Measurements from ENCODE around the gene FAF1.

Gene FAF1

DNA sequence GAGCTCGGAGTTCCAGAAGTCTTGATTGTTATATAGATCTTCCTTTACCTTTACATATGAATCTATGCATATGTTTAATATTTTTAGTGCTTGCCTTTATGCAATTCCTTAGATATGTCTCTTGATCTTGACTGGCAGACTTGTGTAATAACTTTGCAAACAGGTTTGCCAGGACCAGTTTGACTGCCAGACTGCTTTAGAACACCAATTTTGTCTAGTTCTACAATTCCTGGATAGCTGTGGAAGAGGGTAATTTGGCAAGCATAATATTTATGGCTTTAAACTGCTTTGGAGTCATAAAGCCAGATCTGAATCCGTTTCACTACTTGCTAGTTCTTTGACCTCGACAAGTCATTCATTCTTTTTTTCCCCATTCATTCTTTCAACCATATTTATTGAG is 250.0 kb downstream of the FAF1 start:
- no peak overlapping the region for H3K27ac ChIP-seq (ENCODE audit: low read length)
- no peaks in the 10 kb centered on the region for H3K9me3 ChIP-seq (ENCODE audit: control insufficient read depth in 1 of 2, low read length in 2 of 2)
- H3K36me3 ChIP-seq (ENCODE audit: control insufficient read depth in 1 of 2, insufficient read depth in 2 of 2, low read length in 2 of 2): no peaks in the 10 kb centered on the region
- no peaks in the 10 kb centered on the region for H3K4me1 ChIP-seq (ENCODE audit: control insufficient read depth in 1 of 2, insufficient read depth in 2 of 2, low read length in 2 of 2)
- H3K4me3 ChIP-seq (ENCODE audit: low read depth in 1 of 2, low read length in 2 of 2): no peak overlapping the region
- H3K27me3 ChIP-seq (ENCODE audit: low read depth, low read length): no peaks in the 10 kb centered on the region

DNA sequence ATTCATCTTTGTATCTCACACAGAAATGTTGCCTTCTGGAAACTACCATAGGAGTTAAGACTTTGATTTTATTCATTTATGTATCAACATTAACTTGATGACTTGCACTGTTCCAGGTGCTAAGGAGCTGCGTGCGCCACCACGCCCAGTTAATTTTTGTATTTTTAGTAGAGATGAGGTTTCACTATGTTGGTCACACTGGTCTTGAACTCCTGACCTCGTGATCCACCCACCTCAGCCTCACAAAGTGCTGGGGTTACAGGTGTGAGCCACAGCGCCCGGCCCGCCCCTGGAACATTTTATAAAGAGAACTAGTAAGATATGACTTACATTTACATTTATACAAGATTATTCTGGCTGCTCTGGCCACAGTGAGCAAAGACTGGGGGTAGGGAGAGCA is 252.2 kb downstream of the FAF1 start:
- H3K4me3 ChIP-seq (ENCODE audit: low read depth in 1 of 2, low read length in 2 of 2): no peak overlapping the region
- no peaks in the 10 kb centered on the region for H3K36me3 ChIP-seq (ENCODE audit: control insufficient read depth in 1 of 2, insufficient read depth in 2 of 2, low read length in 2 of 2)
- H3K27me3 ChIP-seq (ENCODE audit: low read depth, low read length): no peaks in the 10 kb centered on the region
- no peaks in the 10 kb centered on the region for H3K9me3 ChIP-seq (ENCODE audit: control insufficient read depth in 1 of 2, low read length in 2 of 2)
- no peaks in the 10 kb centered on the region for H3K4me1 ChIP-seq (ENCODE audit: control insufficient read depth in 1 of 2, insufficient read depth in 2 of 2, low read length in 2 of 2)
- no peak overlapping the region for H3K27ac ChIP-seq (ENCODE audit: low read length)

GRCh38 chr1:50705699-50706098 is 254.4 kb downstream of the FAF1 start:
- H3K27ac ChIP-seq (ENCODE audit: low read length): no peak overlapping the region
- no peak overlapping the region for H3K4me3 ChIP-seq (ENCODE audit: low read depth in 1 of 2, low read length in 2 of 2)
- H3K4me1 ChIP-seq (ENCODE audit: control insufficient read depth in 1 of 2, insufficient read depth in 2 of 2, low read length in 2 of 2): no peaks in the 10 kb centered on the region
- H3K9me3 ChIP-seq (ENCODE audit: control insufficient read depth in 1 of 2, low read length in 2 of 2): no peaks in the 10 kb centered on the region
- H3K36me3 ChIP-seq (ENCODE audit: control insufficient read depth in 1 of 2, insufficient read depth in 2 of 2, low read length in 2 of 2): no peaks in the 10 kb centered on the region
- no peaks in the 10 kb centered on the region for H3K27me3 ChIP-seq (ENCODE audit: low read depth, low read length)

DNA sequence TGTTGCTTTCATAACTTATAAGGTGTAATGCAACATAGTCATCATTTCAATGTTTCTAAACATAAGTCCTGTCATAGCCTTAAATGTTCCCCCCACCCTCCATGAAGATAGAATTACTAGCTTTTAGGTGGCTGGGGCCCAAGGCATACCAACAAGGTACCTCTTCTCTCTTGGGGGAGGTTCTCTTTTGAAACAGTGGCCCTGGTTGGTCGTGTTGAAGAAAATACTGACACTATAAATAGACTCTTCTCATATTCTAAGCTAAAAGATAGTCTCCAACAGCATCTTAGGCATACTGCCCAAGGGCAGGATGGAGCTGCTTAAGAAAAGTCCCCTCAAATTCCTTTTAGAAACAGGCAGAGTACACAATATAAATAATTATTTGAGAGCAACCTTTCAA is 255.0 kb downstream of the FAF1 start:
- Histone ChIP-seq H3K4me1 (ENCODE audit: control insufficient read depth in 1 of 2, insufficient read depth in 2 of 2, low read length in 2 of 2) (no peaks in the 10 kb centered on the region), H3K36me3 (ENCODE audit: control insufficient read depth in 1 of 2, insufficient read depth in 2 of 2, low read length in 2 of 2) (no peaks in the 10 kb centered on the region), H3K4me3 (ENCODE audit: low read depth in 1 of 2, low read length in 2 of 2) (no peak overlapping the region), H3K27me3 (ENCODE audit: low read depth, low read length) (no peaks in the 10 kb centered on the region), H3K9me3 (ENCODE audit: control insufficient read depth in 1 of 2, low read length in 2 of 2) (no peaks in the 10 kb centered on the region), H3K27ac (ENCODE audit: low read length) (no peak overlapping the region)

GRCh38 chr1:50704126-50704525 is 255.9 kb downstream of the FAF1 start:
- no peak overlapping the region for H3K4me3 ChIP-seq (ENCODE audit: low read depth in 1 of 2, low read length in 2 of 2)
- H3K9me3 ChIP-seq (ENCODE audit: control insufficient read depth in 1 of 2, low read length in 2 of 2): no peaks in the 10 kb centered on the region
- no peaks in the 10 kb centered on the region for H3K27me3 ChIP-seq (ENCODE audit: low read depth, low read length)
- H3K4me1 ChIP-seq (ENCODE audit: control insufficient read depth in 1 of 2, insufficient read depth in 2 of 2, low read length in 2 of 2): no peaks in the 10 kb centered on the region
- H3K36me3 ChIP-seq (ENCODE audit: control insufficient read depth in 1 of 2, insufficient read depth in 2 of 2, low read length in 2 of 2): no peaks in the 10 kb centered on the region
- no peak overlapping the region for H3K27ac ChIP-seq (ENCODE audit: low read length)

DNA sequence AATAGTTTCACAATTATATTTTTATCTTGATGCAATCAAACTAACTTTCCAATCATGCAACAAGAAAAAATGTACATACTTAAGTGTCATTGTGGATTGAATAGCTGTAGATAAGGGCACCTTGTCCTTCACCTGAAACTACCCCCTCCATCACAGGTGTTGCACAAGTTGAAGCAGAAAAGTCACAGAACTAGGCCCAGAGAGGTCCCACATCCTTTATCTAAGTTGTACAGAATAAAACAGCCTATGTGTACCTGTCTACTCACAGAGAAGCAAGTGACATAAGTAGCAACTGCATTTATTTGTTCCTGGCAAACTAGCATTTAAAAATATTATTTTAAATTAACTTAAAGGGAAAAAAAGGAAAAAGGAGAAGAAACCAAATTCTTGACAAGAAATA is 256.8 kb downstream of the FAF1 start:
- no peaks in the 10 kb centered on the region for H3K36me3 ChIP-seq (ENCODE audit: control insufficient read depth in 1 of 2, insufficient read depth in 2 of 2, low read length in 2 of 2)
- no peak overlapping the region for H3K27ac ChIP-seq (ENCODE audit: low read length)
- no peaks in the 10 kb centered on the region for H3K9me3 ChIP-seq (ENCODE audit: control insufficient read depth in 1 of 2, low read length in 2 of 2)
- no peaks in the 10 kb centered on the region for H3K4me1 ChIP-seq (ENCODE audit: control insufficient read depth in 1 of 2, insufficient read depth in 2 of 2, low read length in 2 of 2)
- no peaks in the 10 kb centered on the region for H3K27me3 ChIP-seq (ENCODE audit: low read depth, low read length)
- H3K4me3 ChIP-seq (ENCODE audit: low read depth in 1 of 2, low read length in 2 of 2): no peak overlapping the region

DNA sequence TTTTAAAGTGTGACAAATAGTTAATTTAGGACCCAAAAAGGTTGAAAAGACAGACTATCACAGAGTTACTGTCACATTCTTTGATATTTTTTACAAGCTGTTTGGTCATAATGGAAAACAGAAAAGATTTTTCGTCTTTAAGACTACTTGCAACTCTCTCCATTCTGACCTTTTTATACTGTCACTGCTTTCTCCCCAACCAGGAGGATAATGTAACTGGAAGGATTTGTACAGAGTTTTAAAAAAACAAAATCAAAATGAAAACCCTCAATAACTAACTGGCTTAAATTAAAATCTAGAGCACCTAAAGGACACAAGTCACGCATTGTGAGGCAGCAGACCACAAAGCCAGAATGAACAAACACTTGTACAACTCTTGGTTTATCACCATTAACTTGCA is 257.7 kb downstream of the FAF1 start:
- peaks cover 0 to 2% of the 10 kb centered on the region in 2 donors for H3K4me1 ChIP-seq (ENCODE audit: control insufficient read depth in 1 of 2, insufficient read depth in 2 of 2, low read length in 2 of 2)
- H3K27me3 ChIP-seq (ENCODE audit: low read depth, low read length): no peaks in the 10 kb centered on the region
- H3K9me3 ChIP-seq (ENCODE audit: control insufficient read depth in 1 of 2, low read length in 2 of 2): no peaks in the 10 kb centered on the region
- H3K4me3 ChIP-seq (ENCODE audit: low read depth in 1 of 2, low read length in 2 of 2): no peak overlapping the region
- H3K36me3 ChIP-seq (ENCODE audit: control insufficient read depth in 1 of 2, insufficient read depth in 2 of 2, low read length in 2 of 2): no peaks in the 10 kb centered on the region
- H3K27ac ChIP-seq (ENCODE audit: low read length): no peak overlapping the region

DNA sequence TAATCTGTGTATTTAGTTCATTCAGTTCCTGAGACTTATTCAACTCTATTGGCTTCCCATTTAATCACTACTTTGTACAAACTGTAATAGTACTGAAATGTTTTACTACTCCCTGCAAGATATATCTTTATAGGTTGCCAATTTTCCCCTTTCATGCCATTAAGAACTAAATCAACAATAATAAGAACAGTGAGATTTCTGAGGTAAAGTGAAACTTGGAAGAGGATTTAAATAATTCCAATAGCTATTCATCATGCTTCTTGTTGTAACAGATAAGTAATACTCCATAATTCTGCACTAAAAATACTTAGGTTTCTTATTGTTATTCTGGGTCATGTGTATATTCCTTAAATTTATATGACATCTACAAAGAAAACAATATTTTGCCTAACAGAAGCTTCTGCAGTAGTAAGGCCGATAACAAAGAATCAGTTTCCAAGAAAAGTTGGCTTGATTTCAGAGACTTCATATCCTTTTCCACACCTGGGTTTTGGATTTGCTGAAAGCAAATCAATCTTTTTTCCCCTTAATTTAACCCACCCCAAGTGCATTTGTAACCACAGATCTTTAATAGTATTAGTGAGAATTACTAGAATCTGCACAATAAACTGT is 258.3 kb downstream of the FAF1 start:
- H3K9me3 ChIP-seq (ENCODE audit: control insufficient read depth in 1 of 2, low read length in 2 of 2): no peaks in the 10 kb centered on the region
- peaks cover 0 to 7% of the 10 kb centered on the region in 2 donors for H3K4me1 ChIP-seq (ENCODE audit: control insufficient read depth in 1 of 2, insufficient read depth in 2 of 2, low read length in 2 of 2)
- H3K36me3 ChIP-seq (ENCODE audit: control insufficient read depth in 1 of 2, insufficient read depth in 2 of 2, low read length in 2 of 2): no peaks in the 10 kb centered on the region
- H3K27ac ChIP-seq (ENCODE audit: low read length): no peak overlapping the region
- H3K4me3 ChIP-seq (ENCODE audit: low read depth in 1 of 2, low read length in 2 of 2): no peak overlapping the region
- no peaks in the 10 kb centered on the region for H3K27me3 ChIP-seq (ENCODE audit: low read depth, low read length)

- no peak overlapping the region for H3K27ac ChIP-seq (ENCODE audit: low read length)
- no peaks in the 10 kb centered on the region for H3K36me3 ChIP-seq (ENCODE audit: control insufficient read depth in 1 of 2, insufficient read depth in 2 of 2, low read length in 2 of 2)
- peaks cover 0 to 12% of the 10 kb centered on the region in 2 donors for H3K4me1 ChIP-seq (ENCODE audit: control insufficient read depth in 1 of 2, insufficient read depth in 2 of 2, low read length in 2 of 2)
- no peaks in the 10 kb centered on the region for H3K27me3 ChIP-seq (ENCODE audit: low read depth, low read length)
- H3K4me3 ChIP-seq (ENCODE audit: low read depth in 1 of 2, low read length in 2 of 2): no peak overlapping the region
- no peaks in the 10 kb centered on the region for H3K9me3 ChIP-seq (ENCODE audit: control insufficient read depth in 1 of 2, low read length in 2 of 2)
These were observed 259.4 kb downstream of the FAF1 start for GRCh38 chr1:50700621-50701020.

GRCh38 chr1:50700214-50700613 is 259.9 kb downstream of the FAF1 start:
- Histone ChIP-seq H3K4me3 (ENCODE audit: low read depth in 1 of 2, low read length in 2 of 2) (no peak overlapping the region), H3K36me3 (ENCODE audit: control insufficient read depth in 1 of 2, insufficient read depth in 2 of 2, low read length in 2 of 2) (no peaks in the 10 kb centered on the region), H3K27ac (ENCODE audit: low read length) (no peak overlapping the region)

DNA sequence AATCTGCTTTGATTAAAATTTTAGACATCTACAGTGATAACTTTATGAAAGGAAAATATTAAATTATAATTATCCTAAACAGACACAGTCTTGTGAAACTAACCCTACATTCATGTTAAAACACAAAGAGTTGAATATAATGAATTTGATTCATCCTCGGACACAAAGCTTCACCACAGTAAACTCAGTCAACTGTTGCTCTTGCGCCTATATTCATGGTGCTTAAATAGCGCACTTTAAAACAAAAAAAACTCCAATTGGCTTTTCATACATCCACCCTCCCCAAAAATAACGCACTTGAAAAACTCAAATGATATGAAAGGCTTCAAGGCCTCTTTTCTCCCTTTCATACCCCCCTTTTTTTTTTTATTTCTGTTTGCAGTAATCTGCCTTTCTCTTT is 260.3 kb downstream of the FAF1 start:
- Histone ChIP-seq H3K36me3 (ENCODE audit: control insufficient read depth in 1 of 2, insufficient read depth in 2 of 2, low read length in 2 of 2) (no peaks in the 10 kb centered on the region), H3K4me1 (ENCODE audit: control insufficient read depth in 1 of 2, insufficient read depth in 2 of 2, low read length in 2 of 2) (peaks cover 0 to 12% of the 10 kb centered on the region in 2 donors), H3K4me3 (ENCODE audit: low read depth in 1 of 2, low read length in 2 of 2) (no peak overlapping the region)

More at GRCh38 chr1:50700214-50700613, 259.9 kb downstream of the FAF1 start:
- no peaks in the 10 kb centered on the region for H3K9me3 ChIP-seq (ENCODE audit: control insufficient read depth in 1 of 2, low read length in 2 of 2)
- H3K27me3 ChIP-seq (ENCODE audit: low read depth, low read length): no peaks in the 10 kb centered on the region
- H3K4me1 ChIP-seq (ENCODE audit: control insufficient read depth in 1 of 2, insufficient read depth in 2 of 2, low read length in 2 of 2): peaks cover 0 to 12% of the 10 kb centered on the region in 2 donors

More for the DNA sequence above, 260.3 kb downstream of the FAF1 start:
- Histone ChIP-seq H3K27ac (ENCODE audit: low read length) (no peak overlapping the region), H3K9me3 (ENCODE audit: control insufficient read depth in 1 of 2, low read length in 2 of 2) (no peaks in the 10 kb centered on the region), H3K27me3 (ENCODE audit: low read depth, low read length) (no peaks in the 10 kb centered on the region)
